ENCODE measurements around the gene PIGU.

Gene PIGU

GRCh38 chr20:34512266-34512954 is 164.5 kb downstream of the PIGU start:
- no peak for DNase-seq (ENCODE audit: low read depth)

- no peak for DNase-seq (ENCODE audit: low read depth)
Measured at GRCh38 chr20:34511891-34512265, 165.0 kb downstream of the PIGU start.

GRCh38 chr20:34510575-34510974 is 166.3 kb downstream of the PIGU start:
- DNase-seq (ENCODE audit: low read depth) = no peak

Data from stimulated activated CD8-positive, alpha-beta memory T cell treated with anti-CD3 and anti-CD28 coated beads, Interleukin-12 subunit alpha, Interleukin-12 subunit beta, amount 100 ng/mL, for 4 hours (primary cell).